PFSK-1 (cell line): Measurements from ENCODE around the gene GSC2.

Source experiments
- FOXP2 ChIP-seq: optimal IDR thresholded peaks from 2 replicates; pipeline ENCODE3; 2011; ENCODE audit warnings: borderline replicate concordance, control low read depth, inconsistent platforms; ENCODE audit not compliant: insufficient read depth; ENCODE audit errors: extremely low read length, extremely low read depth
- POLR2AphosphoS5 ChIP-seq: IDR thresholded peaks from 2 replicates; pipeline ENCODE4 v1.6.1; 2012; ENCODE audit warnings: low read depth, mild to moderate bottlenecking, control low read depth, low read length, moderate library complexity
- SIN3A ChIP-seq: IDR thresholded peaks from 2 replicates; pipeline ENCODE4 v1.6.1; 2012; ENCODE audit warnings: mild to moderate bottlenecking, low read length, moderate library complexity, borderline replicate concordance; ENCODE audit not compliant: insufficient read depth
- TAF1 ChIP-seq: IDR thresholded peaks from 2 replicates; pipeline ENCODE4 v1.6.1; 2012; ENCODE audit warnings: low read length, control low read depth, borderline replicate concordance; ENCODE audit not compliant: insufficient read depth
- TF ChIP-seq, protein P1 (sequence below), 2 experiments: IDR thresholded peaks; 2 replicates each; pipeline versions ENCODE4 v1.6.1 to v1.8.0; 2011 to 2012; ENCODE audit warnings: low read depth in 2 of 2, low read length in 2 of 2, control low read depth in 1 of 2, inconsistent platforms in 1 of 2, mild to moderate bottlenecking in 1 of 2, moderate library complexity in 1 of 2; ENCODE audit not compliant: insufficient read depth in 1 of 2

Gene GSC2

DNA sequence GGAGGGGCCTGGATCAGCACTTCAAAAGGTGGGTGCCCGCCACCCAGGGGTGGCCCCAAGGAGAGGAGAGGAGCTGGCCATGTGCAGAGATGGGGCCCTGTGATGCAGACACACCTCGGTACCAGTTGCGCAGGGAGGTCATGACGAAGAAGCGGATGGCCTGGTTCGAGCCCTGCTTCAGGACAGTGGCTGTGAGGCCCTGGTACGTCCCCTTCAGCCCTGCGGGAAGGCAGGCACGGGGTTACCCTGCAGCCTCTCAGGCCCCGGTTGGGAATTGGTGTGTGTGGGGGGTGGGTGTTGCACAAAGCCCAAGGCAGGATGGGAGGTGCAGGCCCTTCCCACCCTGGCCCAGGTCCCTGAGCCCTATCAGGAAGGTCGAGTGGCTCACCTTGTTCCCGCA lies 26.6 kb upstream of the GSC2 start:
- TF ChIP-seq FOXP2 (no peak), TAF1 (no peak), SIN3A (no peak), POLR2AphosphoS5 (no peak)
- TF ChIP-seq, protein P1, sequence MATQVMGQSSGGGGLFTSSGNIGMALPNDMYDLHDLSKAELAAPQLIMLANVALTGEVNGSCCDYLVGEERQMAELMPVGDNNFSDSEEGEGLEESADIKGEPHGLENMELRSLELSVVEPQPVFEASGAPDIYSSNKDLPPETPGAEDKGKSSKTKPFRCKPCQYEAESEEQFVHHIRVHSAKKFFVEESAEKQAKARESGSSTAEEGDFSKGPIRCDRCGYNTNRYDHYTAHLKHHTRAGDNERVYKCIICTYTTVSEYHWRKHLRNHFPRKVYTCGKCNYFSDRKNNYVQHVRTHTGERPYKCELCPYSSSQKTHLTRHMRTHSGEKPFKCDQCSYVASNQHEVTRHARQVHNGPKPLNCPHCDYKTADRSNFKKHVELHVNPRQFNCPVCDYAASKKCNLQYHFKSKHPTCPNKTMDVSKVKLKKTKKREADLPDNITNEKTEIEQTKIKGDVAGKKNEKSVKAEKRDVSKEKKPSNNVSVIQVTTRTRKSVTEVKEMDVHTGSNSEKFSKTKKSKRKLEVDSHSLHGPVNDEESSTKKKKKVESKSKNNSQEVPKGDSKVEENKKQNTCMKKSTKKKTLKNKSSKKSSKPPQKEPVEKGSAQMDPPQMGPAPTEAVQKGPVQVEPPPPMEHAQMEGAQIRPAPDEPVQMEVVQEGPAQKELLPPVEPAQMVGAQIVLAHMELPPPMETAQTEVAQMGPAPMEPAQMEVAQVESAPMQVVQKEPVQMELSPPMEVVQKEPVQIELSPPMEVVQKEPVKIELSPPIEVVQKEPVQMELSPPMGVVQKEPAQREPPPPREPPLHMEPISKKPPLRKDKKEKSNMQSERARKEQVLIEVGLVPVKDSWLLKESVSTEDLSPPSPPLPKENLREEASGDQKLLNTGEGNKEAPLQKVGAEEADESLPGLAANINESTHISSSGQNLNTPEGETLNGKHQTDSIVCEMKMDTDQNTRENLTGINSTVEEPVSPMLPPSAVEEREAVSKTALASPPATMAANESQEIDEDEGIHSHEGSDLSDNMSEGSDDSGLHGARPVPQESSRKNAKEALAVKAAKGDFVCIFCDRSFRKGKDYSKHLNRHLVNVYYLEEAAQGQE (IDR thresholded peaks at IDR 0.05; ENCODE audit: insufficient read depth in 1 of 2, low read depth in 2 of 2, low read length in 2 of 2) = no peak

DNA sequence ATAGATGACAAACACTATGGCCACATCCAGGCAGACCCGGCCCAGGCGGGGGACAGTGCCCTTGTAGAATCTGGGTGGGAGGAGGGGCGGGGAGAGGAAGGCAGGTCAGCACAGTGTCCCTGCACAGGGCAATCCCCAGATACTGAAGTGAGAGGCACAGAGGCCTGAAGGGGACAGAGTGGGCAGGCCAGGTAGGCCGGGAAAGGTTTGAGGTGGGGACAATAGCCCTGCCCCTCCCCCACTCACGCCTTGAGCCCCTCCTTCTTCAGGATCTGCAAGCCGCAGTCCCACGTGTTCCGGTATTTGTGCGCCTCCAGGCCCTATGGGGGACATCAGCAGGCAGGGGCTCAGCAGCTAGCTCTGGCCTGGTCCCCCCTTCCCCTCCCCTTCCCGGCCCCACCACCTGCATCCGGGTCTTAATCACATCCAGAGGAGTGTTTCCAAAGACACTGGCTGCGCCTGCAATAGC lies 26.1 kb upstream of the GSC2 start:
- TF ChIP-seq POLR2AphosphoS5 = no peak
- TF ChIP-seq SIN3A = no peak
- TF ChIP-seq TAF1 = no peak
- TF ChIP-seq, protein P1 (IDR thresholded peaks at IDR 0.05; ENCODE audit: insufficient read depth in 1 of 2, low read depth in 2 of 2, low read length in 2 of 2) = no peak
- TF ChIP-seq FOXP2 = no peak

DNA sequence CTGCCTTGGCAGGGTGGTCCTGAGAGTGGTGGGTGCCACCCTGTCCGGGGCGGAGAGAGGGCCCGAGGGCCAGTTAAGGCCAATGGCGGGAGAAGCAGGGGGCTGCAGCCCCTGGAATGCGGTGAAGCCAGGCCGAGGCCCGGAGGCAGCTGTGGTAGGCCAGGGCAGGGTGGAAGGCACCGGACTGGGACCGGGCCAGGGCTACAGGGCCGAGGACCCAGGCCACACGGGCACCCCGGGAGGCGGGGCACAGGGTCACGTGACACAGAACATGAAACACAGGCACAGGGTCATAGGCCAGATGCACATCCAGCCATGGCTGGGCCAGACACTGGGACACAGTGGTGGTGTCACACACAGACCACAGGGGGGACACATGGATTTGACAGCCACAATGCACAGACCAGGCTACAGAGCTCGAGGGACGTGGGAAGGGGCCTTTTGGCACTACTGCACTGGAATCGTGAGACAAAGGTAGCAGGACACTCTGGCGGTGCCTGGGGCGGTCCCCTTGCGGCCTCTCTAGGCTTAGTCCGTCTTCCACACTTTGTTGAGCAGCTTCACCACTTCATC lies 25.6 kb upstream of the GSC2 start:
- TF ChIP-seq SIN3A = no peak
- TF ChIP-seq FOXP2 = no peak
- TF ChIP-seq POLR2AphosphoS5 = no peak
- TF ChIP-seq, protein P1 (IDR thresholded peaks at IDR 0.05; ENCODE audit: insufficient read depth in 1 of 2, low read depth in 2 of 2, low read length in 2 of 2) = no peak
- TF ChIP-seq TAF1 = no peak

DNA sequence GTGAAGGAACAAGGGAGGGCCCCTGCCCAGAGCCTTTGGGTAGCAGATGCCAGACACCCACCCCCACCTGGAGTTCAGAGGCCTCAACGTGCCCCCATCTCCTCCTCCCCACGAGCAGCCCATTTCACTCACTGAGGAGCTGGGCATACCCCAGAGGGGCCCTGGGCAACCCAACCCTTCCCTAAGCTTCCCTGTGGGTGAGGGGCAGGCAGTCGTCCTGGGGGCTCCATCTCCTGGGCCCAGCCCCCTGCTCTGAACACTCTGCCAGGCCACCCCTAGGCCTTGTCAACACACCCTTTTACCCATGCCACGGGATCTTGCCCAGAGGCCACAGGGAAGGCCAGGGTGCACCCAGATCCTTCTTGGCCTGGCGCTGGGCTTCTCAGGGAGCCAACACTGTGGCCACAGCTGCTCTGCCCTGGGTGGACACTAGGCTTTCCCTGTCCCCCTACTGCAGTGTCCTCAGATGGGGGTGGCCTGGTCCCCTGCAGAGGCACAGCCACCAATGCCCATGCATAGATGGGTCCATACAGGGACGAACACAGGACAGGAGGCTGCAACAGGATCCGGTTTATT lies 25.0 kb upstream of the GSC2 start:
- no peak for TF ChIP-seq SIN3A
- no peak for TF ChIP-seq POLR2AphosphoS5
- TF ChIP-seq, protein P1 (IDR thresholded peaks at IDR 0.05; ENCODE audit: insufficient read depth in 1 of 2, low read depth in 2 of 2, low read length in 2 of 2) = no peak
- TF ChIP-seq FOXP2 = no peak
- no peak for TF ChIP-seq TAF1
